ENCODE results near the gene SMS.

SMS gene

GRCh38 chrX:21978346-21978745 lies 37.8 kb downstream of the SMS start:
- no peak for TF ChIP-seq CTCF (IDR thresholded peaks at IDR 0.05; ENCODE audit: insufficient read depth, low read length, missing control alignments)
- DNase-seq (ENCODE audit: low read depth, low spot score) = no peak
- ChIA-PET CTCF (interaction anchor here (1.1 kb wide), 1 partner anchor 36 kb away, joined by 3 read pairs; no protein-coding TSS in a partner anchor), POLR2A (no interaction called here)
- H3K4me3 ChIP-seq (ENCODE audit: low read depth, low read length) = no peak overlapping the region

GRCh38 chrX:21982311-21982710 lies 41.8 kb downstream of the SMS start:
- ChIA-PET POLR2A (no interaction called here), CTCF (no interaction called here)
- no peak for TF ChIP-seq CTCF (IDR thresholded peaks at IDR 0.05; ENCODE audit: insufficient read depth, low read length, missing control alignments)
- DNase-seq (ENCODE audit: low read depth, low spot score) = no peak
- no peak overlapping the region for H3K4me3 ChIP-seq (ENCODE audit: low read depth, low read length)

- POLR2A ChIA-PET = no interaction called here
- DNase-seq (ENCODE audit: low read depth, low spot score) = no peak
- CTCF ChIA-PET = interaction anchor here (0.6 to 3.0 kb wide), 41 partner anchors 9 to 1917 kb away, joined by 3 to 39 read pairs (median 3); partner anchors contain the start of gene MBTPS2
- no peak overlapping the region for H3K4me3 ChIP-seq (ENCODE audit: low read depth, low read length)
- peak; percentile 62 for TF ChIP-seq CTCF (IDR thresholded peaks at IDR 0.05; ENCODE audit: insufficient read depth, low read length, missing control alignments)
Observed at GRCh38 chrX:21985332-21985777, 44.8 kb downstream of the SMS start.

- POLR2A ChIA-PET = no interaction called here
- no peak for DNase-seq (ENCODE audit: low read depth, low spot score)
- TF ChIP-seq CTCF (IDR thresholded peaks at IDR 0.05; ENCODE audit: insufficient read depth, low read length, missing control alignments) = no peak
- H3K4me3 ChIP-seq (ENCODE audit: low read depth, low read length) = no peak overlapping the region
- CTCF ChIA-PET = interaction anchor here (1.0 to 2.9 kb wide), 4 partner anchors 81 to 1640 kb away, joined by 3 to 39 read pairs (median 4); no protein-coding TSS in a partner anchor
Observed at GRCh38 chrX:21986596-21986995, 46.1 kb downstream of the SMS start.

- H3K4me3 ChIP-seq (ENCODE audit: low read depth, low read length) = no peak overlapping the region
- DNase-seq (ENCODE audit: low read depth, low spot score) = no peak
- CTCF ChIA-PET = interaction anchor here (1.3 kb wide), 1 partner anchor 9 kb away, joined by 4 read pairs; no protein-coding TSS in a partner anchor
- POLR2A ChIA-PET = no interaction called here
- no peak for TF ChIP-seq CTCF (IDR thresholded peaks at IDR 0.05; ENCODE audit: insufficient read depth, low read length, missing control alignments)
Observed at GRCh38 chrX:21989384-21989783, 48.9 kb downstream of the SMS start.

GRCh38 chrX:21990832-21991231 lies 50.3 kb downstream of the SMS start:
- DNase-seq (ENCODE audit: low read depth, low spot score) = no peak
- no peak for TF ChIP-seq CTCF (IDR thresholded peaks at IDR 0.05; ENCODE audit: insufficient read depth, low read length, missing control alignments)
- ChIA-PET POLR2A (no interaction called here), CTCF (interaction anchor here (1.4 kb wide), 1 partner anchor 1626 kb away, joined by 5 read pairs; no protein-coding TSS in a partner anchor)
- no peak overlapping the region for H3K4me3 ChIP-seq (ENCODE audit: low read depth, low read length)
